GM19238 (cell line): ENCODE measurements around the gene TPX2.
A peak's percentile ranks its signal among the peaks of the same experiment; 100 is the strongest.

Experiments used
- DNase-seq: peaks from one replicate; pipeline ENCODE4 v3.0.0; 2011; ENCODE audit warnings: low spot score; ENCODE audit not compliant: insufficient read length

TPX2 gene

GRCh38 chr20:31738729-31739549, at the start of gene TPX2:
Gene TPX2, plus strand, starts transcription at chr20:31739290. Its CDS starts 18,187 bp downstream, at chr20:31757477.
- peak; percentile 95 for DNase-seq

GRCh38 chr20:31690124-31690666, 48.9 kb upstream of the TPX2 start:
- DNase-seq = no peak

GRCh38 chr20:31691646-31692275, 47.3 kb upstream of the TPX2 start:
- DNase-seq = no peak

GRCh38 chr20:31693402-31693801, 45.7 kb upstream of the TPX2 start:
- no peak for DNase-seq

- no peak for DNase-seq
These were observed 45.0 kb upstream of the TPX2 start for GRCh38 chr20:31693987-31694661.

GRCh38 chr20:31694842-31695593, 44.1 kb upstream of the TPX2 start:
- DNase-seq = no peak

- no peak for DNase-seq
These were observed 43.0 kb upstream of the TPX2 start for GRCh38 chr20:31695849-31696804.

GRCh38 chr20:31698243-31698802, 40.8 kb upstream of the TPX2 start:
- DNase-seq = no peak

GRCh38 chr20:31698803-31699718, 40.0 kb upstream of the TPX2 start:
- DNase-seq = peak; percentile 69

GRCh38 chr20:31699801-31700728, 39.0 kb upstream of the TPX2 start:
- DNase-seq = no peak

- no peak for DNase-seq
These were observed 38.3 kb upstream of the TPX2 start for GRCh38 chr20:31700747-31701146.

- DNase-seq = no peak
These were observed 37.5 kb upstream of the TPX2 start for GRCh38 chr20:31701591-31701990.

GRCh38 chr20:31704225-31705119, 34.6 kb upstream of the TPX2 start:
- no peak for DNase-seq

GRCh38 chr20:31705191-31705590, 33.9 kb upstream of the TPX2 start:
- DNase-seq = no peak

- DNase-seq = no peak
These were observed 33.2 kb upstream of the TPX2 start for GRCh38 chr20:31705598-31706597.
